ENCODE measurements around the gene FAIM2. TPM values are rescaled to one million over a fixed set of nuclear protein-coding genes. Genes with fewer than 3 reads are reported as not detected.

FAIM2 gene
- total RNA-seq, 1 experiment from 2014 or later = 0.49 TPM

DNA sequence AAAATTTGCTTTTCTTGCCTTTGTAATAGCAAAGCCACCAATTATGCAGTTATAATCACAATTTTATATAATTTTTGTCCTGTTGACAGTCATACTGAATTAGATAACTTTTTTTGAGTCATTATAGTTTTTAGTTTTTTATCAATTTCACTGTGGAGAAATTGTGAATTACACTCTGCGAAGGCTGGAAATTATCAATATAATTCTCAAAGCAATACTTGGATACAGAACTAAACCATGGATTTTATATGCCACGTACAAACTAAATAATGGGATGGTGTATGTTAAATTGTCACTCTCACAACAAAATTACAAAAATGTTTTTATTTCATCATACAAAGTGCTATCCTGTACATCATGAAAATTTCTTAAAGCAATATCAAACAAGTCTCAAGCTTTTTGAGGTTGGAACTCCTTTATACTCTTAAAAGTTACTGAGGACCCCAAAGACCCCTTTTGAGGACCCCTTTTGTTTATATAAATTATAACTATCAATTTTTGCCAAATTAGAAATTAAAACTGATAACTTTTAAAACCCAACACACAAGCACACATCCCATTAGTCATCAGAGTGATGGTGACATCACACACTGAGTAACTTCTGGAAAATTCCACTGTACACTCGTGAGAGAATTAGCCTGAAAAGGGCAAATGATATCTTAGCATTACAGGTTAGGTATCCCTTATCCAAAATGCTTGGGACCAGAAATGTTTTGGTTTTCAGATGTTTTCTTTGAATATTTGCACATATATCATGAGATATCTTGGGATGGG lies 27.0 kb upstream of the FAIM2 start:
- Histone ChIP-seq H3K27me3 (ENCODE audit: control insufficient read depth, insufficient read depth, low read length) (no peaks in the 10 kb centered on the region), H3K9me3 (ENCODE audit: control insufficient read depth, insufficient read depth, low read depth, low read length) (no peaks in the 10 kb centered on the region), H3K36me3 (ENCODE audit: control insufficient read depth, insufficient read depth, low read length) (no peaks in the 10 kb centered on the region), H3K4me3 (ENCODE audit: low read depth in 2 of 2, low read length in 2 of 2) (no peak overlapping the region), H3K4me1 (ENCODE audit: control insufficient read depth, insufficient read depth, low read length) (no peaks in the 10 kb centered on the region), H3K27ac (ENCODE audit: low read length) (no peak overlapping the region)
- no peak for TF ChIP-seq SIN3A (IDR thresholded peaks at IDR 0.05; ENCODE audit: borderline replicate concordance, insufficient read depth, low read depth, low read length)
- no peak for TF ChIP-seq TCF7L2 (IDR thresholded peaks at IDR 0.05; ENCODE audit: low read depth, low read length)
- TF ChIP-seq, protein P1, sequence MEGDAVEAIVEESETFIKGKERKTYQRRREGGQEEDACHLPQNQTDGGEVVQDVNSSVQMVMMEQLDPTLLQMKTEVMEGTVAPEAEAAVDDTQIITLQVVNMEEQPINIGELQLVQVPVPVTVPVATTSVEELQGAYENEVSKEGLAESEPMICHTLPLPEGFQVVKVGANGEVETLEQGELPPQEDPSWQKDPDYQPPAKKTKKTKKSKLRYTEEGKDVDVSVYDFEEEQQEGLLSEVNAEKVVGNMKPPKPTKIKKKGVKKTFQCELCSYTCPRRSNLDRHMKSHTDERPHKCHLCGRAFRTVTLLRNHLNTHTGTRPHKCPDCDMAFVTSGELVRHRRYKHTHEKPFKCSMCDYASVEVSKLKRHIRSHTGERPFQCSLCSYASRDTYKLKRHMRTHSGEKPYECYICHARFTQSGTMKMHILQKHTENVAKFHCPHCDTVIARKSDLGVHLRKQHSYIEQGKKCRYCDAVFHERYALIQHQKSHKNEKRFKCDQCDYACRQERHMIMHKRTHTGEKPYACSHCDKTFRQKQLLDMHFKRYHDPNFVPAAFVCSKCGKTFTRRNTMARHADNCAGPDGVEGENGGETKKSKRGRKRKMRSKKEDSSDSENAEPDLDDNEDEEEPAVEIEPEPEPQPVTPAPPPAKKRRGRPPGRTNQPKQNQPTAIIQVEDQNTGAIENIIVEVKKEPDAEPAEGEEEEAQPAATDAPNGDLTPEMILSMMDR (IDR thresholded peaks at IDR 0.05) = no peak
- TF ChIP-seq, protein P2, sequence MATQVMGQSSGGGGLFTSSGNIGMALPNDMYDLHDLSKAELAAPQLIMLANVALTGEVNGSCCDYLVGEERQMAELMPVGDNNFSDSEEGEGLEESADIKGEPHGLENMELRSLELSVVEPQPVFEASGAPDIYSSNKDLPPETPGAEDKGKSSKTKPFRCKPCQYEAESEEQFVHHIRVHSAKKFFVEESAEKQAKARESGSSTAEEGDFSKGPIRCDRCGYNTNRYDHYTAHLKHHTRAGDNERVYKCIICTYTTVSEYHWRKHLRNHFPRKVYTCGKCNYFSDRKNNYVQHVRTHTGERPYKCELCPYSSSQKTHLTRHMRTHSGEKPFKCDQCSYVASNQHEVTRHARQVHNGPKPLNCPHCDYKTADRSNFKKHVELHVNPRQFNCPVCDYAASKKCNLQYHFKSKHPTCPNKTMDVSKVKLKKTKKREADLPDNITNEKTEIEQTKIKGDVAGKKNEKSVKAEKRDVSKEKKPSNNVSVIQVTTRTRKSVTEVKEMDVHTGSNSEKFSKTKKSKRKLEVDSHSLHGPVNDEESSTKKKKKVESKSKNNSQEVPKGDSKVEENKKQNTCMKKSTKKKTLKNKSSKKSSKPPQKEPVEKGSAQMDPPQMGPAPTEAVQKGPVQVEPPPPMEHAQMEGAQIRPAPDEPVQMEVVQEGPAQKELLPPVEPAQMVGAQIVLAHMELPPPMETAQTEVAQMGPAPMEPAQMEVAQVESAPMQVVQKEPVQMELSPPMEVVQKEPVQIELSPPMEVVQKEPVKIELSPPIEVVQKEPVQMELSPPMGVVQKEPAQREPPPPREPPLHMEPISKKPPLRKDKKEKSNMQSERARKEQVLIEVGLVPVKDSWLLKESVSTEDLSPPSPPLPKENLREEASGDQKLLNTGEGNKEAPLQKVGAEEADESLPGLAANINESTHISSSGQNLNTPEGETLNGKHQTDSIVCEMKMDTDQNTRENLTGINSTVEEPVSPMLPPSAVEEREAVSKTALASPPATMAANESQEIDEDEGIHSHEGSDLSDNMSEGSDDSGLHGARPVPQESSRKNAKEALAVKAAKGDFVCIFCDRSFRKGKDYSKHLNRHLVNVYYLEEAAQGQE (IDR thresholded peaks at IDR 0.05; ENCODE audit: insufficient read depth in 1 of 2, low read depth in 2 of 2, low read length in 1 of 2) = no peak
- POLR2A ChIA-PET = no interaction called here
- CTCF ChIA-PET = interaction anchor here (1.3 kb wide), 1 partner anchor 15 kb away, joined by 5 read pairs; no protein-coding TSS in a partner anchor
- BruUV-seq (replicated peaks) = no TSS peak
- in situ Hi-C loops (cut with HindIII; ENCODE audit: low pct_unique_long_range_greater_than_20kb, low sequenced_read_pairs) (no loop called here), intact Hi-C loops (cut with micrococcal nuclease; ENCODE audit: unreplicated experiment) (no loop called here)
- ATAC-seq (no peak), DNase-seq (ENCODE audit: low read depth, low spot score) (peak; percentile 35)

DNA sequence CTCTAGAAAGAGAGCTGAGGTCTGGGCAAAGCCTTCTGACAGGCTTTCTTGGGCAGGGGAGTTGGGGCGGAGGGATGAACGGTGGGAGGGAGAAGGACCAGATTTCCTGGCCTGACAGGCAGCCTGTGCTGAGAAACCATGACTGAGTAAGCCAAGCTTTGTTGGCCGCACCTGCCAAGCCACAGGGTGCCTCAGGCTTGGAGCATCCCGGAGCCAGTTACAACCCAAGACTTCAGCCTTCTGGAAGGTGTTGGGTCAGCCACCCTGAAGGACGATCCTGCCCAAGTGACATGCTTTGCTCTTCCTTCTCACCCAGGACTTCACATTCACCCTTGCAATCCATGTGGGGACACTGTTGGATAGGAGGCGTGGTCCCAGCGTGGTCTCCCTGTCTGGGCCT lies 25.9 kb upstream of the FAIM2 start:
- POLR2A ChIA-PET = no interaction called here
- Histone ChIP-seq H3K36me3 (ENCODE audit: control insufficient read depth, insufficient read depth, low read length) (no peaks in the 10 kb centered on the region), H3K4me3 (ENCODE audit: low read depth in 2 of 2, low read length in 2 of 2) (no peak overlapping the region), H3K9me3 (ENCODE audit: control insufficient read depth, insufficient read depth, low read depth, low read length) (no peaks in the 10 kb centered on the region), H3K27ac (ENCODE audit: low read length) (no peak overlapping the region), H3K4me1 (ENCODE audit: control insufficient read depth, insufficient read depth, low read length) (no peaks in the 10 kb centered on the region), H3K27me3 (ENCODE audit: control insufficient read depth, insufficient read depth, low read length) (no peaks in the 10 kb centered on the region)
- DNase-seq (ENCODE audit: low read depth, low spot score) (no peak), ATAC-seq (no peak)
- CTCF ChIA-PET = interaction anchor here (0.7 to 1.3 kb wide), 2 partner anchors 16 to 155 kb away, joined by 3 to 5 read pairs; partner anchors contain the start of gene SMARCD1
- no TSS peak for BruUV-seq (replicated peaks)
- TF ChIP-seq TCF7L2 (IDR thresholded peaks at IDR 0.05; ENCODE audit: low read depth, low read length) (no peak), POLR2AphosphoS5 (IDR thresholded peaks at IDR 0.05; ENCODE audit: low read depth, low read length) (no peak), SIN3A (IDR thresholded peaks at IDR 0.05; ENCODE audit: borderline replicate concordance, insufficient read depth, low read depth, low read length) (no peak)
- TF ChIP-seq, protein P2 (IDR thresholded peaks at IDR 0.05; ENCODE audit: insufficient read depth in 1 of 2, low read depth in 2 of 2, low read length in 1 of 2) = no peak
- TF ChIP-seq, protein P1 (IDR thresholded peaks at IDR 0.05) = no peak
- intact Hi-C loops (cut with micrococcal nuclease; ENCODE audit: unreplicated experiment) = no loop called here
- in situ Hi-C loops (cut with HindIII; ENCODE audit: low pct_unique_long_range_greater_than_20kb, low sequenced_read_pairs) = no loop called here

Data from Panc1 (cell line).